ENCODE data around the gene INO80.

GRCh38 chr15:40958146-40958545, 157.9 kb downstream of the INO80 start:
- TF ChIP-seq POLR2A (IDR thresholded peaks at IDR 0.05) (no peak), CTCF (IDR thresholded peaks at IDR 0.05) (no peak), POLR2AphosphoS5 (IDR thresholded peaks at IDR 0.05) (no peak)

Measured in prostate gland (tissue), 2 donors.